ENCODE data around the gene KRTAP10-4.

DNA sequence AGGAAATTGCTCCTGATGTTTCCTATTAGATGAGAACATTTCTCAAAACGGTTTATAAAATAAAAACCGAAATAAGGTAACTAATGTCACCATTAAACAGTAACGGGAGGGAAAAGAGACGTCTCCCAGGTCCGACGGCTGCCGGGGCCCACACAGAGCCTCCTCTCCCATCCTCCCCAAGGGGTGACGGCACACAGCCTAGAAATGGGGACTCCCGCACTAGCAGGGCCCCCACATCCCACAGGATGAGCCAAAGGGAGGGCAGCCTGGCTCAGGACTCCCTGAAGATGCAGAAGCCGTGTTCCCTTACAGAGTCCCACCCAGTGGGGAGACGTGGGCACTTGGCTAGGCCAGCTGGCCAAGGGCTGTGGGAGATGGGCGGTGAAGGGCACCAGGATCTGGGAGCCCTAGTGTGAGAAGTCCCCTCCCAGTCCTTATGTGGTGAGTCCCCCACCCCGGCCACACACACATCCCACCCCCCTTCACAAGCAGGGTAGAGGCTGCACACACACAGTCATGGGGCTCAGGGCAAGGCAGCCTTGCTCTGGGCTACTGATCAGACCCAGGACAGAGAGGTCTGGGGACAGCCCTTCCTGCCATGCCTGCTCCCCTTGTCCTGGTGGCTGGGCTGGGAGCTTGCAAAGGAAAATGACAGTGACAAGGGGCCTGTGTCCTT is 18.2 kb upstream of the KRTAP10-4 start:
- TF ChIP-seq, protein P1, sequence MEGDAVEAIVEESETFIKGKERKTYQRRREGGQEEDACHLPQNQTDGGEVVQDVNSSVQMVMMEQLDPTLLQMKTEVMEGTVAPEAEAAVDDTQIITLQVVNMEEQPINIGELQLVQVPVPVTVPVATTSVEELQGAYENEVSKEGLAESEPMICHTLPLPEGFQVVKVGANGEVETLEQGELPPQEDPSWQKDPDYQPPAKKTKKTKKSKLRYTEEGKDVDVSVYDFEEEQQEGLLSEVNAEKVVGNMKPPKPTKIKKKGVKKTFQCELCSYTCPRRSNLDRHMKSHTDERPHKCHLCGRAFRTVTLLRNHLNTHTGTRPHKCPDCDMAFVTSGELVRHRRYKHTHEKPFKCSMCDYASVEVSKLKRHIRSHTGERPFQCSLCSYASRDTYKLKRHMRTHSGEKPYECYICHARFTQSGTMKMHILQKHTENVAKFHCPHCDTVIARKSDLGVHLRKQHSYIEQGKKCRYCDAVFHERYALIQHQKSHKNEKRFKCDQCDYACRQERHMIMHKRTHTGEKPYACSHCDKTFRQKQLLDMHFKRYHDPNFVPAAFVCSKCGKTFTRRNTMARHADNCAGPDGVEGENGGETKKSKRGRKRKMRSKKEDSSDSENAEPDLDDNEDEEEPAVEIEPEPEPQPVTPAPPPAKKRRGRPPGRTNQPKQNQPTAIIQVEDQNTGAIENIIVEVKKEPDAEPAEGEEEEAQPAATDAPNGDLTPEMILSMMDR (IDR thresholded peaks at IDR 0.05; ENCODE audit: insufficient read depth, low read length) = no peak
- TF ChIP-seq, protein P2, sequence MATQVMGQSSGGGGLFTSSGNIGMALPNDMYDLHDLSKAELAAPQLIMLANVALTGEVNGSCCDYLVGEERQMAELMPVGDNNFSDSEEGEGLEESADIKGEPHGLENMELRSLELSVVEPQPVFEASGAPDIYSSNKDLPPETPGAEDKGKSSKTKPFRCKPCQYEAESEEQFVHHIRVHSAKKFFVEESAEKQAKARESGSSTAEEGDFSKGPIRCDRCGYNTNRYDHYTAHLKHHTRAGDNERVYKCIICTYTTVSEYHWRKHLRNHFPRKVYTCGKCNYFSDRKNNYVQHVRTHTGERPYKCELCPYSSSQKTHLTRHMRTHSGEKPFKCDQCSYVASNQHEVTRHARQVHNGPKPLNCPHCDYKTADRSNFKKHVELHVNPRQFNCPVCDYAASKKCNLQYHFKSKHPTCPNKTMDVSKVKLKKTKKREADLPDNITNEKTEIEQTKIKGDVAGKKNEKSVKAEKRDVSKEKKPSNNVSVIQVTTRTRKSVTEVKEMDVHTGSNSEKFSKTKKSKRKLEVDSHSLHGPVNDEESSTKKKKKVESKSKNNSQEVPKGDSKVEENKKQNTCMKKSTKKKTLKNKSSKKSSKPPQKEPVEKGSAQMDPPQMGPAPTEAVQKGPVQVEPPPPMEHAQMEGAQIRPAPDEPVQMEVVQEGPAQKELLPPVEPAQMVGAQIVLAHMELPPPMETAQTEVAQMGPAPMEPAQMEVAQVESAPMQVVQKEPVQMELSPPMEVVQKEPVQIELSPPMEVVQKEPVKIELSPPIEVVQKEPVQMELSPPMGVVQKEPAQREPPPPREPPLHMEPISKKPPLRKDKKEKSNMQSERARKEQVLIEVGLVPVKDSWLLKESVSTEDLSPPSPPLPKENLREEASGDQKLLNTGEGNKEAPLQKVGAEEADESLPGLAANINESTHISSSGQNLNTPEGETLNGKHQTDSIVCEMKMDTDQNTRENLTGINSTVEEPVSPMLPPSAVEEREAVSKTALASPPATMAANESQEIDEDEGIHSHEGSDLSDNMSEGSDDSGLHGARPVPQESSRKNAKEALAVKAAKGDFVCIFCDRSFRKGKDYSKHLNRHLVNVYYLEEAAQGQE (IDR thresholded peaks at IDR 0.05; ENCODE audit: insufficient replicate concordance, low read depth) = no peak
- no peak for TF ChIP-seq SPI1 (IDR thresholded peaks at IDR 0.05; ENCODE audit: borderline replicate concordance, low read depth)
